ENCODE data around the gene GOLGA8F.
"Not testable (repeated sequence)": the region's sequence is repeated elsewhere in the genome, so short reads cannot be mapped to it uniquely, and the experiment has no call there.

GRCh38 chr15:28396022-28396421 is 17.6 kb downstream of the GOLGA8F start:
- not testable (repeated sequence) for TF ChIP-seq POLR2A (IDR thresholded peaks at IDR 0.05; ENCODE audit: low read depth, low read length); TAF1 (IDR thresholded peaks at IDR 0.05; ENCODE audit: borderline replicate concordance, low read depth, low read length)
